Effector memory CD4-positive, alpha-beta T cell (primary cell): Measurements from ENCODE around the gene PMIS2.

Experiments
- DNase-seq, 3 donors: peaks; one replicate each; pipeline ENCODE4 v3.0.0-alpha.2; 2020
- H3K27ac ChIP-seq: 2 replicates; pipeline ENCODE4 v1.7.0; 2013; ENCODE audit warnings: mild to moderate bottlenecking, low read length, moderate library complexity; ENCODE audit not compliant: insufficient read depth, poor library complexity, severe bottlenecking
- H3K27me3 ChIP-seq: replicated peaks from 2 replicates; pipeline ENCODE4 v1.7.0; 2013; ENCODE audit warnings: mild to moderate bottlenecking, low read length; ENCODE audit not compliant: insufficient read depth, control insufficient read depth, poor library complexity, severe bottlenecking
- H3K36me3 ChIP-seq: 2 replicates; pipeline ENCODE4 v1.7.0; 2013; ENCODE audit warnings: mild to moderate bottlenecking, low read length, moderate library complexity; ENCODE audit not compliant: control insufficient read depth, insufficient read depth
- H3K4me1 ChIP-seq: 2 replicates; pipeline ENCODE4 v1.7.0; 2013; ENCODE audit warnings: low read length, mild to moderate bottlenecking; ENCODE audit not compliant: control insufficient read depth, insufficient read depth, poor library complexity, severe bottlenecking
- H3K4me3 ChIP-seq: 2 replicates; pipeline ENCODE4 v1.7.0; 2013; ENCODE audit warnings: low read length, low read depth, mild to moderate bottlenecking; ENCODE audit not compliant: insufficient read depth, poor library complexity, severe bottlenecking
- H3K9me3 ChIP-seq: 2 replicates; pipeline ENCODE4 v1.7.0; 2013; ENCODE audit warnings: mild to moderate bottlenecking, low read length, moderate library complexity; ENCODE audit not compliant: control insufficient read depth

Gene PMIS2

DNA sequence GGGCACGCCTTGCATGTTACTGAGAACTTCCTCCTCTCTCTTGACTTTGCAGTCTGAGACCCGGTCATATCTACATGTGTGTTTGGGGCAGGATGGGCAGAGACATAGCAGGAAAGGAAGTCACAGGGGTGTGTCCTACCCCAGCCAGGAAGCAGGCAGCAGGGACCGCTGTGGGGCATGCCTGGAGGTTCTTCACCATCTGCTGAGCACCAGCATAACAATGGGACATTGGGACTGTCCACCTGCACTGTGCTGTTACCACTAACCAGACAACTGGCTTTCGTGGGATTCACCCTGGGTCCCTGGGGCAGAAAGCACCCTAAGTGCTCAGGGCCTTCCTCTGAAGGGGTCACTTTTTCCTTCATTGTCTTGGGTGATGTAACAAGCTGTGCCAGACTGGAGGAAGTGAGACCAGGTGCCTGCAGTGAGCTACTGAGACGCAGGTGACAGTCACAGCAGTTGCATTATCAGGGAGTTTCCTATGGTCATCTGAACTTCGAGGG lies 23.9 kb downstream of the PMIS2 start:
- H3K27ac ChIP-seq: peak overlapping the region; percentile 39
- peak overlapping the region; percentile 8 for H3K4me3 ChIP-seq
- no peak for DNase-seq
- H3K36me3 ChIP-seq: no peaks in the 10 kb centered on the region
- no peaks in the 10 kb centered on the region for H3K9me3 ChIP-seq
- peaks cover 22% of the 10 kb centered on the region for H3K4me1 ChIP-seq
- no peaks in the 10 kb centered on the region for H3K27me3 ChIP-seq

DNA sequence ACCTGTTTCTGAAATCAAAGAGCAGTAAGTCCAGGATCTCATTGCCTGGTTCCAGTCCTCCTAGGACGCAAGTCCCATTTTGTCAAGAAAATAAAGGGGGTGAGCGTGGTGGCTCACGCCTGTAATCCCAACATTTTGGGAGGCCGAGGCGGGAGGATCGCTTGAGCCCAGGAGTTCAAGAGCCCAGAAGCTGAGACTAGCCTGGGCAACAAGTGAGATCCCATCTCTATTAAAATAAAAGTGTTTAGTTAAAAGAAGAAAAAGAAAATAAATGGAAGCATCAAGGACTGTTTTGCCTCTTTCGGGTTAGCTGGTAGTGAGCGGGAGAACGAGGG lies 26.2 kb downstream of the PMIS2 start:
- DNase-seq: no peak
- peak overlapping the region; percentile 39 for H3K4me3 ChIP-seq
- H3K9me3 ChIP-seq: no peaks in the 10 kb centered on the region
- H3K27me3 ChIP-seq: no peaks in the 10 kb centered on the region
- peaks cover 22% of the 10 kb centered on the region for H3K4me1 ChIP-seq
- H3K36me3 ChIP-seq: no peaks in the 10 kb centered on the region
- H3K27ac ChIP-seq: no peak overlapping the region

DNA sequence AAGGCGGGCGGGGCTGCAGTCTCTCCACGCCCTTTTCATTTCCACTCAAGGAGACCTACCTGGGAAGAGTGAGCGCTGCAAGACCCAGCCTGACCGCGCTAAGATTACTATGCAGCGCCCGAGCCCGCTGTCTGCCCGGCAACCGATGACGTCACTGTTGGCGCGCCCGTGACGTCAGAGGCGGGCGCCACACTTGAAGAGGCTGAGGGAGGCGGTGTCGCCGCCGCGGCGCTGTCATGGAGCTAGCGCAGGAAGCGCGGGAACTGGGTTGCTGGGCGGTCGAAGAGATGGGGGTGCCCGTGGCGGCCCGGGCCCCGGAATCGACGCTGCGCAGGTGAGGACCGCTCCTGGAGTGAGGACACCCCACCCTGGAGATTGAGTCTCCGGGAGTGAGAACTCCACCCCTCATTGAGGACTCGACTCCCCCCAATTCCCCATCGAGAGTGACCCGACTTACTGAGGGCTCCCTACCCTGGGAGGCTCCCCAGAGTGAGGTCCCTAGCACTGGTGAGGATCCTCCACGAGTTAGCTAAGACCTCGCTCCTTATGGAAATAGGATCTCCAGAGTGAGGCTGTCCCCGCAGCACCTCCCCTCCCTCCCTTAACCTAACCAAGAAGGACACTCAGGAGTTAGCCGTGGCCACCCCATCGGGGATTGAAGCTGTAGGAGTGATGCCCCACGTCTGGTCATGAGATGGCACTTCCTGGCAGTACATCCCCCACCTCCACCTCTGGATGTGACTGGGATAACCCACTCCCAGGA lies 26.8 kb downstream of the PMIS2 start, which contains the start of gene HAUS5:
TSS of gene HAUS5 (plus strand) at position 177 of the 763 bp plus-strand sequence. CDS start at position 237, 60 bp downstream.
- Histone ChIP-seq H3K4me3 (peak within 1 kb of the TSS; percentile 39), H3K36me3 (no peaks in the 10 kb centered on the region), H3K27me3 (no peaks in the 10 kb centered on the region), H3K27ac (peak within 1 kb of the TSS; percentile 65), H3K9me3 (no peaks in the 10 kb centered on the region), H3K4me1 (peaks cover 22% of the 10 kb centered on the region)
- peak; percentile 91 to 93 (median 93) for DNase-seq

DNA sequence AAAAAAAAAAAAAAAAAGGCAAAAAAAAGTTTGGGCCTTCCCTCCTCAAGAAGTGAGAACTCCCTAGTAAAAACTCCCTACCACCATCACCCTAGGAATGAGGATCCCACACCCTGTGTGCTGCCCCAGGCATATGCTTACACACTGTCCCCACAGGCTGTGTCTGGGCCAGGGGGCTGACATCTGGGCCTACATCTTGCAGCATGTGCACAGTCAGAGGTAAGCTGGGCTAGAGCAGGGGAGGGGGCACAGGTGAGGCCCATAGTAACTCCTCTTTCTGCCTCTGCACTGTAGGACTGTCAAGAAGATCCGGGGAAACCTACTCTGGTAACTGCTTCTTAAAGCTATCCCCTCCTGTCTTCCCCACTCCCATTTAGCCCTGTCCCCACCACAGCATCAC lies 27.6 kb downstream of the PMIS2 start:
- no peaks in the 10 kb centered on the region for H3K9me3 ChIP-seq
- H3K4me3 ChIP-seq: no peak overlapping the region
- H3K36me3 ChIP-seq: no peaks in the 10 kb centered on the region
- peaks cover 22% of the 10 kb centered on the region for H3K4me1 ChIP-seq
- no peaks in the 10 kb centered on the region for H3K27me3 ChIP-seq
- H3K27ac ChIP-seq: no peak overlapping the region
- no peak for DNase-seq

DNA sequence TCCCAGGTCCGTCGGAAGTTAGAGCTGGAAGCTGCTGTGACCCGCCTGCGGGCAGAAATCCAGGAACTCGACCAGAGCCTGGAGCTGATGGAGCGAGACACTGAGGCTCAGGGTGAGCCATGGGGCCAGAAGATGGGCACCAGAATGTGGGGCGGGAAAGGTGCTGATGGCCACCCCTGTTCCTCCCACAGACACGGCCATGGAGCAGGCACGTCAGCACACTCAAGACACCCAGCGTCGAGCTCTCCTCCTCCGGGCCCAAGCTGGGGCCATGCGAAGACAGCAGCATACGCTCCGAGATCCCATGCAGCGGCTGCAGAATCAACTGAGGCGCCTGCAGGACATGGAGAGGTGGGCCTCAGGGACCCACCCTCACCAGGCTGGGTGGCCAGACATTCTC lies 29.1 kb downstream of the PMIS2 start:
- no peak for DNase-seq
- no peaks in the 10 kb centered on the region for H3K9me3 ChIP-seq
- H3K4me1 ChIP-seq: peaks cover 18% of the 10 kb centered on the region
- H3K4me3 ChIP-seq: no peak overlapping the region
- no peak overlapping the region for H3K27ac ChIP-seq
- H3K27me3 ChIP-seq: no peaks in the 10 kb centered on the region
- H3K36me3 ChIP-seq: peaks cover 4% of the 10 kb centered on the region

DNA sequence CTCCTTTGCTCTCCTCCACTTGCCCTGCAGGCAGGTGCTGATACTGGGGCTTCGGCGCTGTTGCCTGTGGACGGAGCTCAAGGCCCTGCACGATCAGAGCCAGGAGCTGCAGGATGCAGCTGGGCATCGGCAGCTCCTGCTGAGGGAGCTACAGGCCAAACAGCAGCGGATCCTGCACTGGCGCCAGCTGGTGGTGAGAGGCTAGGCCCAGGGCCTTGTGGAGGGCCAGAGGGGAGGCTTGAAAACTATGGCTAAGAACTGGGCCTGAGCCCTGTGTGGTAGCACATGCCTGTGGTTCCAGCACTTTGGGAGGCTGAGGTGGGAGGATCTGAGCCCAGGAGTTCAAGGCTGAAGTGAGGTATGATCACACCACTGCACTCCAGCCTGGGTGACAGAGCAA lies 32.9 kb downstream of the PMIS2 start:
- Histone ChIP-seq H3K27me3 (no peaks in the 10 kb centered on the region), H3K4me3 (no peak overlapping the region), H3K4me1 (no peaks in the 10 kb centered on the region), H3K27ac (no peak overlapping the region), H3K36me3 (peaks cover 10% of the 10 kb centered on the region), H3K9me3 (no peaks in the 10 kb centered on the region)
- DNase-seq: no peak

DNA sequence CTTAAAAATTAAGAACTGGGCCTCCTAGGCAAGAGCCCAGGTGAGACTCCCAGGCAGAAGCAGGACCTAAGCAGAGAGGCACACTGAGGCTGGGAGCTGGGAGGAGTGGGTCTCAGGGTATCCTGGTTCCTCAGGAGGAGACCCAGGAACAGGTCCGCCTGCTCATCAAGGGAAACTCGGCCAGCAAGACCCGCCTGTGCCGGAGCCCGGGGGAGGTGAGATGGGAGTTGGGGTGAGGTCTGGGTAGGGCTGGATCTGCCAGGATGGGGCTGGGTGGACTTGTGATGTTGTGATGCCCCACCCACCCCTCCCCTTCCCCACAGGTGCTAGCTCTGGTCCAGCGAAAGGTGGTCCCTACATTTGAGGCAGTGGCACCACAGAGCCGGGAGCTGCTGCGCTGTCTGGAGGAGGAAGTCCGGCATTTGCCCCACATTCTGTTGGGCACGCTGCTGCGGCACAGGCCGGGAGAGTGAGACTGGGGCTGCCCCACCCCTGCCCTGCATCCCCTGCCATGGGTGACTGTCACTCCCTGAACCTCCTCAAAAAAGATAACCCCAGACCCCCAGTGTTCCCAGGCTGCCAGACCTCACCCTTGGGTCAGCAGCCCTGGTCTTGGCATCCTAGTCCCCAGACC lies 33.4 kb downstream of the PMIS2 start:
- H3K9me3 ChIP-seq: no peaks in the 10 kb centered on the region
- H3K4me1 ChIP-seq: no peaks in the 10 kb centered on the region
- H3K27ac ChIP-seq: no peak overlapping the region
- no peak for DNase-seq
- no peak overlapping the region for H3K4me3 ChIP-seq
- H3K27me3 ChIP-seq: no peaks in the 10 kb centered on the region
- peaks cover 10% of the 10 kb centered on the region for H3K36me3 ChIP-seq

DNA sequence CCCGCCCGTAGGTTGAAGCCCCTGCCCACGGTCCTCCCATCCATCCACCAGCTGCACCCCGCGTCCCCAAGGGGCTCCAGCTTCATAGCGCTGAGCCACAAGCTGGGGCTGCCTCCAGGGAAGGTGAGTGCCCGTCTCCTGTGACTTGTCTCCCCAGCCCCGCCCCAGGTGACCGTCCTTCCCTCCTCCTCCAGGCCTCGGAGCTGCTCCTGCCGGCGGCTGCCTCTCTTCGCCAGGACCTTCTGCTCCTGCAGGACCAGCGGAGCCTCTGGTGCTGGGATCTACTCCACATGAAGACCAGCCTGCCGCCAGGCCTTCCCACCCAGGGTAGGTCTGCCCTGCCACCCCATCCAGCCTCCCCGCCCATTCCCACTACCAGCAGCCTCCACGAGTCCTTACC lies 34.0 kb downstream of the PMIS2 start:
- Histone ChIP-seq H3K36me3 (peaks cover 10% of the 10 kb centered on the region), H3K4me1 (no peaks in the 10 kb centered on the region), H3K4me3 (no peak overlapping the region), H3K9me3 (no peaks in the 10 kb centered on the region), H3K27ac (no peak overlapping the region), H3K27me3 (no peaks in the 10 kb centered on the region)
- no peak for DNase-seq

DNA sequence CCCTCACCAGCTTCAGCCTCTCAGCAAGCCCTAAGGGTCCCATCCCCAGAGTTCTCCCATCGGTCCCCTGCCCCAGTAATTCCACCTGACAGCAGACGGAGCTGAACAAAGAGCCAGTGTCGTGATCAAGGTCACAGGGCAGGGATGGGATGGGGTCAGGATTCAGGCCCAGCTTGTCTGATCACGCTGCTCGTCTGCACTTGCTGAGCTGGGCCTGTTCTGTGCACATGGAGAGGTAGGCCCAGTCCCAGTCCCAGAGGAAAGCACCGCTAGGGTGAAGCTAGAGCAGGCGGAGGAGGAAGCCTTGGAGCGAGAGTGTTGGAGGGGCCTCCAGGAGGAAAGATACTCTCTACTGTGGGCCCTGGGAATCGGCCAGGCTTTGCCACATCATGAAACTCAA lies 35.7 kb downstream of the PMIS2 start:
- H3K27ac ChIP-seq: no peak overlapping the region
- DNase-seq: no peak
- peaks cover 10% of the 10 kb centered on the region for H3K36me3 ChIP-seq

DNA sequence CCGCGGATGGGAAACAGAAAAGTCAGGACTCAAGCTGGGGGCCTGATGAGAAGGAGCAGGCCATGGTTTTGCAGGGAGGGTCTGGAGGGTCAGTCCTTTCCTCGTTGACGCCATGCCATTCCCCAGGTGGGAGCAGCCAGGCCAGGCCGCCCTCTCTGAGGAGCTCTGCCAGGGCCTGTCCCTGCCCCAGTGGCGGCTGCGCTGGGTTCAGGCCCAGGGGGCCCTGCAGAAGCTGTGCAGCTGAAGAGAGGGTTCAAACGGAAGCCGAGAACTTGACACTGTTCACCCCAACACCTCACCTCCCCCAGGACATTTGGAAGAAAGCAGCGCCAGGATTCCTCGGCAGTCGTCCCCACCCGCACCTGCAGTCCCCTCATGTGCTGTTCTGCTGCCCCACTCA lies 36.8 kb downstream of the PMIS2 start:
- Histone ChIP-seq H3K4me3 (no peak overlapping the region), H3K9me3 (no peaks in the 10 kb centered on the region), H3K27ac (no peak overlapping the region), H3K36me3 (peaks cover 10% of the 10 kb centered on the region), H3K4me1 (no peaks in the 10 kb centered on the region), H3K27me3 (no peaks in the 10 kb centered on the region)
- DNase-seq: no peak

More for the DNA sequence above, 35.7 kb downstream of the PMIS2 start:
- no peaks in the 10 kb centered on the region for H3K27me3 ChIP-seq
- no peaks in the 10 kb centered on the region for H3K9me3 ChIP-seq
- no peak overlapping the region for H3K4me3 ChIP-seq
- no peaks in the 10 kb centered on the region for H3K4me1 ChIP-seq
